Measurements from ENCODE around the gene KCTD13. TPM values are rescaled to one million over a fixed set of nuclear protein-coding genes. Genes with fewer than 3 reads are reported as not detected.
A peak's percentile ranks its signal among the peaks of the same experiment; 100 is the strongest.

KCTD13 gene
- total RNA-seq, 1 experiment from 2014 or later = 8.2 TPM

DNA sequence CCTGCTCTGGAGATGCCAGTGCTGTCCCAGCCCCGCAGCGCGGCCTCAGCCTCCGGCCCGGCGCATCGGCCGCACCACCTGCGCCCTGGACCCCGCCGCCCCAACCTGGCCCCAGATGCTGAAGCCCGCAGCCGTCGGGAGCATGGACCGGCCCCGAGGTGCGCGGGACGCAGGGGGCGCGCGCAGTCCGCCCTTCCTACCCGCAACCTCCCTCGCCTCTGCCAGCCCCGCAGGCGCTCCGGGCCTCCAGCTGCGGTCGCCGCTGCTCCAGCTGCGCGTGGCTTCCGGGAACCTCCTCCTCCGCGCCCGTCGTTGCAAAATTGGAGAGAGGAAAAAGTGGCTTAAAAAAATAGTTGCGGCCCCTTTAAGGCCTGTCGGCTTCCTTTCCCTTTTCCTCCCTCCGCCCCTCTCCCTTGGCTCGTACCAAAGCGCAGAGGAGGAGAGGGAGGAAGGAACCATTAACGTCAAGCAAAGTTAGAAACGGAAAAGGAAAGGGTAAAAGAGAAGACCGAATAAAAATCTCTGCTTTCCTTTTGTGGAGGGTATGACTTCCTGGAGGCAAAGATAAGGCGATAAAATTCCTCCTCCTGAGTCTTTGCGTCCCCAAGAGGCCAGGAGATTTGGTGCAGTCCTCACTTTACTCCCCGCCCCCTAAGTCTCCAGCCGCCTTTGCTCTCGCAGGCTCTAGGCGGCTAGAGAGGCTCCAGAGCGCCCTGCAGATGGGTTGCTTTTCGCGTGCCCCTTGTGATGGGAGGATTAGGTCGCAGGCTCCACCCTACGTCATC, 63.0 kb downstream of the KCTD13 start, which contains the start of gene CDIPT:
TSS of gene CDIPT (minus strand) at position 343 of the 785 bp plus-strand sequence. CDS start 369 bp downstream, outside the sequence.
- no TSS peak for BruUV-seq (replicated peaks)
- Histone ChIP-seq H3K36me3 (ENCODE audit: low read depth, low read length) (no peaks in the 10 kb centered on the region), H3F3A (ENCODE audit: low read length, unreplicated experiment) (no peaks in the 10 kb centered on the region), H2AFZ (ENCODE audit: low read length) (peak within 1 kb of the TSS; percentile 78), H3K27ac (ENCODE audit: low read length) (peak within 1 kb of the TSS; percentile 65), H3K4me3 (ENCODE audit: low read length) (peak within 1 kb of the TSS; percentile 78), H3K4me2 (ENCODE audit: low read length) (peak within 1 kb of the TSS; percentile 92), H3K9ac (ENCODE audit: low read length) (peak within 1 kb of the TSS; percentile 77), H3K9me2 (replicated peaks; ENCODE audit: low read length) (no peaks in the 10 kb centered on the region), H3K4me1 (ENCODE audit: insufficient read depth, low read length) (no peaks in the 10 kb centered on the region), H3K27me3 (ENCODE audit: low read length) (no peaks in the 10 kb centered on the region), H3K9me3 (ENCODE audit: low read length) (no peaks in the 10 kb centered on the region), H4K20me1 (ENCODE audit: low read length) (no peaks in the 10 kb centered on the region), H3K79me2 (ENCODE audit: low read length) (peaks cover 17% of the 10 kb centered on the region)
- intact Hi-C loops (cut with micrococcal nuclease) = loop anchor here (2.0 to 5.0 kb wide), 3 partner anchors 46 to 159 kb away; partner anchors contain the start of genes C16orf92, INO80E and PAGR1
- DNase-seq (peak; percentile 93), ATAC-seq (peak; percentile 98)
- ChIA-PET POLR2A (ENCODE audit: unreplicated experiment) (no interaction called here), CTCF (interaction anchor here (1.0 kb wide), 1 partner anchor 37 kb away, joined by 3 read pairs; the partner anchor contains the start of genes ASPHD1 and SEZ6L2)
- no peak for TF ChIP-seq EZH2 (IDR thresholded peaks at IDR 0.05; ENCODE audit: low read length, unreplicated experiment)
- TF ChIP-seq, protein P1, sequence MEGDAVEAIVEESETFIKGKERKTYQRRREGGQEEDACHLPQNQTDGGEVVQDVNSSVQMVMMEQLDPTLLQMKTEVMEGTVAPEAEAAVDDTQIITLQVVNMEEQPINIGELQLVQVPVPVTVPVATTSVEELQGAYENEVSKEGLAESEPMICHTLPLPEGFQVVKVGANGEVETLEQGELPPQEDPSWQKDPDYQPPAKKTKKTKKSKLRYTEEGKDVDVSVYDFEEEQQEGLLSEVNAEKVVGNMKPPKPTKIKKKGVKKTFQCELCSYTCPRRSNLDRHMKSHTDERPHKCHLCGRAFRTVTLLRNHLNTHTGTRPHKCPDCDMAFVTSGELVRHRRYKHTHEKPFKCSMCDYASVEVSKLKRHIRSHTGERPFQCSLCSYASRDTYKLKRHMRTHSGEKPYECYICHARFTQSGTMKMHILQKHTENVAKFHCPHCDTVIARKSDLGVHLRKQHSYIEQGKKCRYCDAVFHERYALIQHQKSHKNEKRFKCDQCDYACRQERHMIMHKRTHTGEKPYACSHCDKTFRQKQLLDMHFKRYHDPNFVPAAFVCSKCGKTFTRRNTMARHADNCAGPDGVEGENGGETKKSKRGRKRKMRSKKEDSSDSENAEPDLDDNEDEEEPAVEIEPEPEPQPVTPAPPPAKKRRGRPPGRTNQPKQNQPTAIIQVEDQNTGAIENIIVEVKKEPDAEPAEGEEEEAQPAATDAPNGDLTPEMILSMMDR (conservative IDR thresholded peaks at IDR 0.05; ENCODE audit: low read depth, low read length) = peak; percentile 74

DNA sequence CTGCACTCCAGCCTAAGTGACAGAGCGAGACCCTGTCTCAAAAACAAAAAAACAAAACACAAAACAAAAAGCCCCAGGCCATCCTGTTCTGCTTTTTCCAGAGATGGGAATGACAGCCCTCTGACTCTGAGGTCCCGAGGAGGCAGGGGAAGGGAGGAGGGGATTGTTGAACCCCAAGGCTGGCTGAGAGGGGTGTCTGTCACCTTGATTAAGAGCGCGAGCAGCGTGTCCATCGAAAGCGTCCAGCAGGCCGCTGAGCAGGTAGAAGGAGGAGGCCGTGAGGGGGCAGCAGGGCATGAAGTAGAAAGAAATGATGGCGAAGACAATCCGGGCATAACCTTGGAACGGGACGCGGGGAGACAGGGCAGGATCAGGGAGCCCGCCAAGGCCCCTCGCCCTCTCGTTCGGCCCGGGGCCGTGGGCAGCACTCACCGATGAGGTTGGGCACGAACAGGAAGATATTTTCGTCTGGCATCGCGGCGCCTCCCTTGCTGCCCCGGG, 63.6 kb downstream of the KCTD13 start:
- no peaks in the 10 kb centered on the region for H3K27me3 ChIP-seq (ENCODE audit: low read length)
- intact Hi-C loops (cut with micrococcal nuclease) = loop anchor here (2.0 to 5.0 kb wide), 3 partner anchors 45 to 160 kb away; partner anchors contain the start of genes C16orf92, INO80E and PAGR1
- no peaks in the 10 kb centered on the region for H3K36me3 ChIP-seq (ENCODE audit: low read depth, low read length)
- no peaks in the 10 kb centered on the region for H4K20me1 ChIP-seq (ENCODE audit: low read length)
- ChIA-PET POLR2A (ENCODE audit: unreplicated experiment) (no interaction called here), CTCF (no interaction called here)
- no peak overlapping the region for H3K27ac ChIP-seq (ENCODE audit: low read length)
- peak overlapping the region; percentile 78 for H3K4me3 ChIP-seq (ENCODE audit: low read length)
- ATAC-seq = peak; percentile 30
- H2AFZ ChIP-seq (ENCODE audit: low read length) = peak overlapping the region; percentile 78
- H3K79me2 ChIP-seq (ENCODE audit: low read length) = peaks cover 17% of the 10 kb centered on the region
- no peaks in the 10 kb centered on the region for H3K9me3 ChIP-seq (ENCODE audit: low read length)
- peak; percentile 5 for DNase-seq
- peak overlapping the region; percentile 77 for H3K9ac ChIP-seq (ENCODE audit: low read length)
- no peaks in the 10 kb centered on the region for H3K4me1 ChIP-seq (ENCODE audit: insufficient read depth, low read length)
- no TSS peak for BruUV-seq (replicated peaks)
- TF ChIP-seq EZH2 (IDR thresholded peaks at IDR 0.05; ENCODE audit: low read length, unreplicated experiment) = no peak
- TF ChIP-seq, protein P1 (conservative IDR thresholded peaks at IDR 0.05; ENCODE audit: low read depth, low read length) = no peak
- no peak for TF ChIP-seq EZH2phosphoT487 (IDR thresholded peaks at IDR 0.05; ENCODE audit: borderline replicate concordance, low read length)
- peak overlapping the region; percentile 92 for H3K4me2 ChIP-seq (ENCODE audit: low read length)
- H3F3A ChIP-seq (ENCODE audit: low read length, unreplicated experiment) = no peaks in the 10 kb centered on the region
- no peaks in the 10 kb centered on the region for H3K9me2 ChIP-seq (replicated peaks; ENCODE audit: low read length)

Data from PC-3 (cell line).